ENCODE measurements around the gene CD300LB. TPM values are rescaled to one million over a fixed set of nuclear protein-coding genes. Genes with fewer than 3 reads are reported as not detected.

The CD300LB gene
- total RNA-seq, 1 experiment from 2014 or later, result not detected

GRCh38 chr17:74478420-74479100 lies 52.7 kb downstream of the CD300LB start:
- no peaks in the 10 kb centered on the region for H3K36me3 ChIP-seq (ENCODE audit: insufficient read depth, low read length, poor library complexity, severe bottlenecking)
- no peaks in the 10 kb centered on the region for H3K27me3 ChIP-seq (replicated peaks; ENCODE audit: insufficient read depth, low read depth, low read length, poor library complexity)
- DNase-seq (ENCODE audit: low spot score), result no peak
- BruUV-seq (replicated peaks), result no TSS peak
- no peak overlapping the region for H3K4me3 ChIP-seq (ENCODE audit: low read depth, low read length, poor library complexity, severe bottlenecking)
- H3K9me3 ChIP-seq (ENCODE audit: low read depth, low read length, poor library complexity, severe bottlenecking), result peaks cover 9% of the 10 kb centered on the region
- CTCF ChIA-PET, result no interaction called here
- H3K27ac ChIP-seq (ENCODE audit: low read depth, low read length, poor library complexity, severe bottlenecking), result no peak overlapping the region
- no peak for TF ChIP-seq EZH2 (IDR thresholded peaks at IDR 0.05; ENCODE audit: borderline replicate concordance, low read depth, low read length, poor library complexity, severe bottlenecking)
- TF ChIP-seq CTCF (conservative IDR thresholded peaks at IDR 0.05; ENCODE audit: low read depth, low read length), result no peak
- no peaks in the 10 kb centered on the region for H3K4me1 ChIP-seq (ENCODE audit: insufficient read depth, low read length, poor library complexity, severe bottlenecking)
- POLR2A ChIA-PET (ENCODE audit: low non-redundant PET), result no interaction called here
- intact Hi-C loops (cut with micrococcal nuclease; ENCODE audit: unreplicated experiment), result no loop called here

- TF ChIP-seq CTCF (conservative IDR thresholded peaks at IDR 0.05; ENCODE audit: low read depth, low read length) (no peak), EZH2 (IDR thresholded peaks at IDR 0.05; ENCODE audit: borderline replicate concordance, low read depth, low read length, poor library complexity, severe bottlenecking) (no peak)
- POLR2A ChIA-PET (ENCODE audit: low non-redundant PET), result no interaction called here
- DNase-seq (ENCODE audit: low spot score), result no peak
- no peaks in the 10 kb centered on the region for H3K36me3 ChIP-seq (ENCODE audit: insufficient read depth, low read length, poor library complexity, severe bottlenecking)
- H3K4me3 ChIP-seq (ENCODE audit: low read depth, low read length, poor library complexity, severe bottlenecking), result no peak overlapping the region
- intact Hi-C loops (cut with micrococcal nuclease; ENCODE audit: unreplicated experiment), result no loop called here
- H3K9me3 ChIP-seq (ENCODE audit: low read depth, low read length, poor library complexity, severe bottlenecking), result peaks cover 9% of the 10 kb centered on the region
- no peak overlapping the region for H3K27ac ChIP-seq (ENCODE audit: low read depth, low read length, poor library complexity, severe bottlenecking)
- no peaks in the 10 kb centered on the region for H3K27me3 ChIP-seq (replicated peaks; ENCODE audit: insufficient read depth, low read depth, low read length, poor library complexity)
- no peaks in the 10 kb centered on the region for H3K4me1 ChIP-seq (ENCODE audit: insufficient read depth, low read length, poor library complexity, severe bottlenecking)
- CTCF ChIA-PET, result no interaction called here
- BruUV-seq (replicated peaks), result no TSS peak
Measured at GRCh38 chr17:74477411-74477810, 53.9 kb downstream of the CD300LB start.

GRCh38 chr17:74475189-74475588 lies 56.1 kb downstream of the CD300LB start:
- peaks cover 9% of the 10 kb centered on the region for H3K9me3 ChIP-seq (ENCODE audit: low read depth, low read length, poor library complexity, severe bottlenecking)
- H3K27me3 ChIP-seq (replicated peaks; ENCODE audit: insufficient read depth, low read depth, low read length, poor library complexity), result no peaks in the 10 kb centered on the region
- CTCF ChIA-PET, result no interaction called here
- DNase-seq (ENCODE audit: low spot score), result no peak
- H3K36me3 ChIP-seq (ENCODE audit: insufficient read depth, low read length, poor library complexity, severe bottlenecking), result no peaks in the 10 kb centered on the region
- no TSS peak for BruUV-seq (replicated peaks)
- H3K27ac ChIP-seq (ENCODE audit: low read depth, low read length, poor library complexity, severe bottlenecking), result no peak overlapping the region
- H3K4me3 ChIP-seq (ENCODE audit: low read depth, low read length, poor library complexity, severe bottlenecking), result no peak overlapping the region
- POLR2A ChIA-PET (ENCODE audit: low non-redundant PET), result no interaction called here
- intact Hi-C loops (cut with micrococcal nuclease; ENCODE audit: unreplicated experiment), result no loop called here
- TF ChIP-seq CTCF (conservative IDR thresholded peaks at IDR 0.05; ENCODE audit: low read depth, low read length) (no peak), EZH2 (IDR thresholded peaks at IDR 0.05; ENCODE audit: borderline replicate concordance, low read depth, low read length, poor library complexity, severe bottlenecking) (no peak)
- no peaks in the 10 kb centered on the region for H3K4me1 ChIP-seq (ENCODE audit: insufficient read depth, low read length, poor library complexity, severe bottlenecking)

All from A673 (cell line).